Germinal center (tissue), 1 donor: ENCODE results near the gene DPH7.
"Not testable (repeated sequence)": the region's sequence is repeated elsewhere in the genome, so short reads cannot be mapped to it uniquely, and the experiment has no call there.

ENCODE experiments used
- DNase-seq: peaks from one replicate; pipeline ENCODE4 v3.0.0; 2012; ENCODE audit warnings: mixed read lengths, low spot score

The DPH7 gene

DNA sequence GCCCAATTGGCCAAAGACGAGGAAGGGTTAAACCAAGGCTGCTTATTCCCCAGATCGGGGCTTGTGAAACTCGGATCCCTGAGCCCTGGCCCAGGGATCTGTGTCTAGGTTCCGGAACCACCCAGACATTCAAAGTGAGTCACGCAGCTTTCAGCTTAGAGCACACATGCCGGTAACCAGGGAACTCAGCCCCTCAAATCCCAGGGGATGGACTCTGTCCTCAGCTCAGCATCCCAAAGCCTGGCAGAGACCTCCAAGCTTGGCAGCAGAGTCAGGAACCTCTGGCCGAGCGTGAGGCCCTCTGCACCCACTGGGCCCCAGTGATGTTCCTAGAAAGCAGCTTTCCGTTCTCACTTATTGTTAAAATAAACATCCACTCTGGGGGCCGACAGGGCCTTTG, 33.6 kb downstream of the DPH7 start:
- DNase-seq = no peak

DNA sequence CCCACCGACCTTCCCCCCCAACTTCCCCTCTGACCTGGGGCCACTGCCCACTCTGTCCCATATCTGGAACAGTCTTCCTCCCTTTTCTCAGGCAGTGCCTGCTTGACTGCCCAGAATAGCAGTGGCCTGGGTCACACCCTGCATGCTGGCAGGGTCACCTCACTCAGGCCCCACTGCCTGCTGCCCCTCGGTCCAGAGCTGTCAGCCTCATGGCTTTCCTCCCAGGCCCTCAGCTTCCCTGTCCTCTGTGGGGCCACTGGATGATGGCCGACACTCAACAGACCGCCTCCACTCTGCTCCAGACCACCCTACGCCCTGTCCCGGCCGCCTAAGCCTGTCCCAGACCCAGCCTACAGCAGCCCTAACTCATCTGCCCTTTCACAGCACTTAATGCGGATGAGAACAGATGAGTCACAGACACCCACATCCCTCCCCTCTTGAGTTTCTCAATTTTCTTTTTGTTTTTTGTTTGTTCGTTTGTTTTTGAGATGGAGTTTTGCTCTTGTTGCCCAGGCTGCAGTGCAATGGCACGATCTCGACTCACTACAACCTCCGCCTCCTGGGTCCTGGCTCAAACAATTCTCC, 34.5 kb downstream of the DPH7 start:
- DNase-seq = no peak

DNA sequence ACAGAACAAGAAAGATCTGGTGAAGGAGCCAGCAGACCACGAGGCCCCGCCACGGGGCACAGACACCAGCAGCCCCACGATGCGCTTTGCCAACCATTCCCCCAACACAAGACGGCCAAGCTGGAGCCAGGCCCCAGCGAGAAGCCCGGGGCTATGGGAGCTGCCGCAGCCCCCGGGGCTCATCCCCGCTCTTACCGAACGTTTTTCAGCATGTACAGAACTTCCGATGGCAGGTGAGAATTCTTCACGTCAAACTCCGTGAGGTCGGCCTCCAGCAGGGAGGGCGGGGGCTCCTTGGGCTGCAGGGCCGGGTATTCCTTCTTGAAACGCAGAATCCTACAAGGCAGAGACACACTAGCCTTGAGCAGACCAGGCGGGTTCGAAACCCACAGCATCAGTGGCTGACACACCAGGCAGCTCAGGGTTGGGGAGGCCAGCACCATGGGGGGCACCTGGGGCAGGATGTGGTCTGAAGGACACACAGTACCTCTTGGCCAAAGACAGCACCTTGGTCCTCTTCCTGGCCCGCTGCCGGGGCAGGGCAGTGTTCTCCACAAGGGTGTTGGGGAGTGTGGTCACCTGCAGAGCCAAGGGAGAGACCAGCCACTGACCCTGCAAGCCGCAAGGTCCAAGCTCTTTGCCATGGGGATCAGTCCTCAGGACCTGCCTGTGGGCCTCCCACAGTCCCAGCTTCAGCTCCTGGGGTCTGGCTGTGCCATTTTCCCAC, 35.3 kb downstream of the DPH7 start:
- no peak for DNase-seq

DNA sequence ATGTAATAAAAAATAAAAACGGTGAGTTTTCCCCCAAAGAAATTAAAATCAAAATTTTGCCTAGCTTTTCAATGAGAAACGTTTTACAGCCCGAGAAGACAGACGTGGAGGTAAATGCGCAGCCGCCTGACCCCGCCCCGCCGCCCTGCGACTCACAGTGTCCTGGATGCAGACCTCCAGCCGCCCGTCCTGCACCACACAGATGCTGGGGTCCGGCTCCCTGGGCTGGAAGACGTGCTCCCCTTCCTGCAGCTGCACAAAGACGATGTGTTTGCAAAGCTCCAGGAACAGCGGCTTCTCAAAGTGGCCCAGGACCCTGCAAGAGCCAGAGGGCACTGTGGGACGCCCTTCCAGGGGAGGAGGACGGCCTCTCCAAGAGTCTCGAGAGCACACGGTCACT, 36.2 kb downstream of the DPH7 start:
- no peak for DNase-seq

DNA sequence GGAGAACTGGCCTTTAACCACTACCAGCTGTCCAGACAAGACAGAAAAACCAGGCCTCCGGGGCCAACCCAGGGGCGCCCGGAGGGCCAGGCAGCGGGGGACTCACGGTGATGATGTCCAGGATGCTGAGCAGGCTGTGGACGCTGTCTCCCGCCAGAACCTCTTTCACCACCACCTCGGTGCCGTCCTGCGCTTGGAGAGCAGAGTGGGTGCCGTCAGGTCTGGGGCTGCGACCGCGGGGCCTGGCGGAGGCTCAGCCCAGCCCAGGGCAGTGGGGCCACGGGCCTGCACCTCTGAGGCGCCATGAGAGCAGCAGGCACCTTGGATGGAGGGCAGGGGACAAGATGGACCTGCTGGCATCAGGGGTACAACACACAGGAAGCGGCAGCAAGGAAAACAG, 38.2 kb downstream of the DPH7 start:
- no peak for DNase-seq

DNA sequence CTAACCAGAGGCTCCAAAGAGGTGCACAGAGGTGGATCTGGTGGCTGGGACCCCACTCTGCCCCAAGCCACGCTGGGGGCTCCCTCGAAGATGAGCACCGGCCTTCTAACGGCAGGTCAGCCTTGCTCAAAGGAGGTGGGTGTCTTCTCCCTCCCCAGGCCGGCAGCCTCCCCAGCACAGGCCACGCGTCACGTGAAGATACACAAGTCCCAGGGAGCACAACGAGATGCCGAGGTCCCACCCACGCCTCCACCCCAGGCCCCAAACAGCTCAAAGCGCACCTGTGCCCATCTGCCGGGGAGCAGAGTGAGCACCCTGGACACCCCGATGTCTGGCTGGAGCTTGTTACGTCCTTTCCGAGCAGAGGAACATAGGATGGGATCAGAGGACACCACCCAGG, 40.7 kb downstream of the DPH7 start:
- no peak for DNase-seq

DNA sequence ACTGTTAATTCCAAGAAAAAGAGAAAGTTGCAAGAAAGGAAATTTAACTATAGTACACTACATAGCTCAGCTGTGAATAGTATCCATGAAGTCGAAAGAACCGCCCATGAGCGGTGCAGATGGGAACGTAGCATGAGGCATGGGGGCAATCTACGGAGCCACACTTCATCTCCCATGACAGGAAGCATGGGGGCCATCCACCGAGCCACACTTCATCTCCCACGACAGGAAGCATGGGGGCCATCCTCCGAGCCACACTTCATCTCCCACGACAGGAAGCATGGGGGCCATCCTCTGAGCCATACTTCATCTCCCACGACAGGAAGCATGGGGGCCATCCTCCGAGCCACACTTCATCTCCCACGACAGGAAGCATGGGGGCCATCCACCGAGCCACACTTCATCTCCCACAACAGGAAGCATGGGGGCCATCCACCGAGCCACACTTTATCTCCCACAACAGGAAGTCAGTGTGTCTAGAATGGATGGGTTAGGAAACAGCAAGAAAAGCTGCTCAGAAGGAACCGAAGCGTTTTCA, 42.1 kb downstream of the DPH7 start:
- peak; percentile 39 for DNase-seq

DNA sequence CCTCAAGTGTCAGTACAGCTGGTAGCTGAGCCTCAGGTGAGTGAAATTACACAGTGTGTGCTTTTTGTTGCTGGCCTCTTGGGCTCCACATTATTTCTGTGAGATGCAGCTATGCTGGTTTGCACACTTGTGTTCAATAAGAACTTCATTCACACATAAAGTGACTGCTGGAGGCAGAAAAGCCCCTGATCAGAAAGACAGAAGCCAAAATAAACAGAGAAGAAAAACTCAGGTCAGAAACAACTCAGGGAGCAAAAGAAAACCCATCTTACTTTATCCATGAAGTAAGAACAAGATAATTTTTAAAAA, 43.7 kb downstream of the DPH7 start:
- DNase-seq = no peak

DNA sequence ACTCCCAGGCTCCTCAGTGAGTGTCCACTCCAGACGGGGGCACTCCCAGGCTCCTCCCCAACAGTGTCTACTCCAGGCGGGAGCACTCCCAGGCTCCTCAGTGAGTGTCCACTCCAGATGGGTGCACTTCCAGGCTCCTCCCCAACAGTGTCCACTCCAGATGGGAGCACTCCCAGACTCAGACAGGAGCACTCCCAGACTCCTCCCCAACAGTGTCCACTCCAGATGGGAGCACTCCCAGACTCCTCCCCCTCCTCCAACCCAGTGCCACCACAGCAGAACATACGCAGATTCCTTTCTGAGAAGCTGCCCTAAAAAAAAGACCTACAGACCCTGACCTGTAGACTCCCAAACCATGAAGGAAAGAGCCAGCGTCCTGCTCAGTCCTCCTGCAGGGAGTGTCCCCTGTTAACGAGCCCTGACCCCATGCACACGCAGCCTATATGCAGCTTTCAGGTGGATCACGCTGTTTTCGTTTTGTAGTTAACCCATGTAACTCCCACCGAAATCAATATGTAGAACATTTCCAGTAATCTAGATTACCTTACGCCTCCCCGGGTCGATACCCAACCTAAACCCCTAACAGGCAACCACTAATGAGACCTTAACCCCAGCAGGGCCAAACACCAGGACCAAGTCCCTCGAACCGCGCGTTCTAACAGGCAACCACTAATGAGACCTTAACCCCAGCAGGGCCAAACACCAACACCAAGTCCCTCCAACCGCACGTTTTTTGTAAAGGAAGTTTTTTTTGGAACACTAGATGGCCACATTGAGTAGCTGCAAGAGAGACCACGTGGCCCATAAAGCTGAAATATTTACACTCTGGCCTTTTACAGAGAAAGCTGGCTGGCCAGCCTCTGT, 44.2 kb downstream of the DPH7 start:
- peak; percentile 60 for DNase-seq

DNA sequence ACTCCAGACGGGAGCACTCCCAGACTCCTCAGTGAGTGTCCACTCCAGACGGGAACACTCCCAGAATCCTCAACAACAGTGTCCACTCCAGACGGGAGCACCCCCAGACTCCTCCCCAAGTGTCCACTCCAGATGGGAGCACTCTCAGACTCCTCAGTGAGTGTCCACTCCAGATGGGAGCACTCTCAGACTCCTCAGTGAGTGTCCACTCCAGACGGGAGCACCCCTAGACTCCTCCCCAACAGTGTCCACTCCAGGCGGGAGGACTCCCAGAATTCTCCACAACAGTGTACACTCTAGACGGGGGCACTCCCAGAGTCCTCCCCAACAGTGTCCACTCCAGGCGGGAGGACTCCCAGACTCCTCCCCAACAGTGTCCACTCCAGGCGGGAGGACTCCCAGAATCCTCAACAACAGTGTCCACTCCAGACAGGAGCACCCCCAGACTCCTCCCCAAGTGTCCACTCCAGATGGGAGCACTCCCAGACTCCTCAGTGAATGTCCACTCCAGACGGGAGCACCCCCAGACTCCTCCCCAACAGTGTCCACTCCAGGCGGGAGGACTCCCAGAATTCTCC, 45.7 kb downstream of the DPH7 start:
- DNase-seq = not testable (repeated sequence)

DNA sequence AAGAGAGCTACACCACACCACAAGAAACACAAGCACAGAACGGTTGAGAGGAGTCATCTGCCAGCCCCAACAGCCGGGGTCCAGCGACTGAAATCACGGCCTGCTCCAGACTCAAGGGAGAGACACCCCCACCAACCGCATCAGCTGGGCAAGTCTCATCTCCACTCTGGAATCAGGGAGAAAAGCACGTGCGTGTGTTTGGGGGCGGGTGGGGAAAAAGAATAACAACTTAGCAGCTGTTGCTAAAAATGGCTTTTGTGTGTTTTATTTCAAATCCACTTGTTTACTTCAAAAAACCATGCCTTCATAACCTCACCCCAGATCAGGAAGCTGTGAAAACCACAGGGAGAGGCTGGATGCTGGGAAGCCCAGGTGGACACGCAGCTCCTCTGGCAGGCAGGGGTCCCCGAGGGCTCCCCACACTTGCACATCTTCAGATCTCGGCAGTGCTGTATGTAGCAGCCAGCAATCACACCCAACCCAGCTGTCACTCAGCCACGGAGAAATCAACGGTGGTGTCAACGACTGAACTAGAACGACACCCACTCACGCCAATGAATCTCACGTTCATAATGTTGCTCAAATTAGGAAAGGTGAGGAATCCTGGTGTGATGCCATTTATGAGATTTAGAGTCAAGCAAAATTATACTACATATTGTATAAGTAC, 47.5 kb downstream of the DPH7 start:
- DNase-seq = no peak

DNA sequence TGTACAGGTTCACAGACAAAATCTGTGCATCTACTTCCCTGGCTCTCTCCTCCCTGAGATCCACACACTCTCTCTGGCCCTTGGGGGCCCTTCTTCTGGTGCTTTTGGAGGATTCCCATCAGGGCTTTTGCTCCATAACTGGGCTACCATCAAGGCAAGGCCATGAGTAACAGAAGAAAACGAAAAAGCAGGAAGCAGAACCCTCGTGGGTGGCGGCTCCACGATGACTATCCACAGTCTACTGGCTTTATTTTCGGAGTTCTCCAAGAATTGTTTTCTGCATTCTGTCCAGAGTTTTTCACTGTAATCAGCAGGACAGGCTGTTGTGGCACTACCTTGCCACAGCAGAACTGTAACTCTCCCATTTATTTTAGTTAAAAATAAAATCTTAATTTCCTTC, 48.4 kb downstream of the DPH7 start:
- no peak for DNase-seq

DNA sequence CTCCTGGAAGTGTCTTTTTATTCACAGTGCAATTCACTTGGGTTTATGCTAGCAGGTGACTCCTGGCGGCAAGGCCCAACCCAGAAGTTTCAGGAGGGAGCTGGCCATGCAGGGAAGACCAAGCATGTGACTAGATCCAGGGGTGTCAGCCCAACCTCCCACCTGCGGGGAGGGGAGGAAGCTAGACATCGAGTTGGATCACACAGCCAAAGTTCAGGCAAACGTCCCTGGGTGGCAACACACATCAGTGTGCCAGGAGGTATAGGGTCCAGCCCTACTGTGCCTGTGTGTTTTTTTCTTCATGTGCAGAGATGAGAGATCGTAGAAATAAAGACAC, 53.8 kb downstream of the DPH7 start:
- no peak for DNase-seq

DNA sequence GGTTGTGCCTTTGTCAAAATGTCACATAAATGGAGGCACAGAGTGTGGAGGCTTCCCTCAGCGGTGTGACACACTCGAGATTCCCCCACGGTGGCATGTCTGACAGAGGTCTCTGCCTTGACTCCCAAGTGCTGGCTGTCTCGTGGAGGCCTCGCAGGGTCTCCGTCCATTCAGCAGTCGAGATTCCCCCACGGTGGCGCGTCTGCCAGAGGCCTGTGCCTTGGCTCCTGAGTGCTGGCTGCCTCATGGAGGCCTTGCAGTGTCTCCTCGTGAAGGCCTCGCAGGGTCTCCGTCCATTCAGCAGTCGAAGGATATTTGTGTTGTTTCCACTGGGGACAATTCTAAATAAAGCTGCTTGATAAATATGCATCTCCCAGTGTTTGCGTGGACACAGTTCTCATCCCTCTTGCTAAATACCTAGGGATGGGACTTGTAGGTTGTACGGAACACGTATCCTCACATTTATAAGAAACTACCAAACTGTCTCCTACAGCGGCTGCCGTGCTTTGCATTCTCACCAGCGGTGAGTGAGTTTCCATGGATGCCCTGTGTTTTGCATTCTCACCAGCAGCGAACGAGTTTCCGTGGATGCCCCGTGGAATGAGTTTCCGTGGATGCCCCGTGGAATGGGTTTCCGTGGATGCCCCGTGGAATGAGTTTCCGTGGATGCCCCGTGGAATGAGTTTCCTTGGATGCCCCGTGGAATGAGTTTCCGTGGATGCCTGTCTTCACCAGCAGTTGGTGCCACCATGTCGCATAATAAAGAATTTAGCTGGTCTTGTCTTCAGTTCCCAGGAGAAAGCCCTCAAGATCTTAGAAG, 54.4 kb downstream of the DPH7 start:
- DNase-seq = no peak

DNA sequence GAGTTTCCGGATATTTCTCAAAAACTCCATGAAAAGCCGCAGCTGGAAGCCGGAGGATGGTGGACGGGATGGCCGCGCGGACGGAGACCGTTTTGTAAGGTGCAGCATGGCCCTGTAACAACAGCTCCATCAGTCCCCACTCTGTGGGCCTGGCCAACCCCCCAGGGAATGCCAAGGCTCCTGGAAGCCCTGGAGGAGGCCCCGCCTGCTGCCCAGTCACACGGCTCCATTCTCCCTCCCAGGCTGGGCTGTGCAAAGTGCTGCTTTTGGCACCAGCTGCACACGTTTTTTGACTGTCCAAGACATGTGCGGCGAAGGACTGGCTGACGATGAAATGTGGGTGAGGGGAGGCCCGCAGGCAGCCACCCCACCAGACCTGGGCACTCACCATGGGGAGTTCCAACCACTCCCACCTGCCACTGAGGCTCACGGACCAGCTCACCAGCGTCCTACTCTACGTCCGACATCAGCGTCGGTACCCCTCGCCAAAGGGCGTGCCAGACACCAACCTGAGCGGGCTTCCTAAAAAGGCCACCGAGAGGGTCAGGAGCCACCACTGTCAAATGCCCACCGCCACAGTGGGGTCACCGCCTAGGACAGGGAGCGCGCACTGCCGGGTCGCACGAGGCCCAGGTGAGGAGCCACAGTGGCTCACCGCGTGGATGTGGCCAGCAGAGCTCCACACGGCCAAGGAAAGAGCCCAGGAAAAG, 55.8 kb downstream of the DPH7 start:
- no peak for DNase-seq

DNA sequence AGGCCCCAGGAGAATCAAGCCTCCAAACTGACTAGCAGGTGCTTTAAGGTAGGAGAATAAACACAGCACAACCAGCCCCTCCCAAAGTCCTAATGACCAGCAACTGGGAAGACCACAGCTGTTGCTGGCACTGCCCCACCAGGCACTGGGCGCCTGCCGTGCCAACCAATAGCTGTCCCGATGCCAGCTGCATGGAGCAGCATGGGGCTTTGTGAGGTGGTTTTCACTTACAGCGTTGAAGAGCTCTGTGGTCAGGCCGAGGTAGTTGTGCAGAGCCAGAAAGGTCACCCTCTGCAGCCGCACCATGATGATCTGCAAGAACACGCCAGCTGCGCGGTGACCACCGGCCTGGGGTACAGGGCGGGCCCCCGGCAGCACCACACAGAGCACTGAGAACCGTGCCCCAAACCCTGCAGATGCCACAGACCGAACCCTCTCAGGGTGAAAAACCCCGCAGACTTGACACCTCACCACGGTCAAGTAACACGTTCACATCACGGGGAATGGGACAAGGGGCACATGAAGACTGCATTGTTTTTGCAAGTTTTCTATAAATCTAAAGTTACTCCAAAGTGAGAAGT, 57.2 kb downstream of the DPH7 start:
- DNase-seq = no peak

DNA sequence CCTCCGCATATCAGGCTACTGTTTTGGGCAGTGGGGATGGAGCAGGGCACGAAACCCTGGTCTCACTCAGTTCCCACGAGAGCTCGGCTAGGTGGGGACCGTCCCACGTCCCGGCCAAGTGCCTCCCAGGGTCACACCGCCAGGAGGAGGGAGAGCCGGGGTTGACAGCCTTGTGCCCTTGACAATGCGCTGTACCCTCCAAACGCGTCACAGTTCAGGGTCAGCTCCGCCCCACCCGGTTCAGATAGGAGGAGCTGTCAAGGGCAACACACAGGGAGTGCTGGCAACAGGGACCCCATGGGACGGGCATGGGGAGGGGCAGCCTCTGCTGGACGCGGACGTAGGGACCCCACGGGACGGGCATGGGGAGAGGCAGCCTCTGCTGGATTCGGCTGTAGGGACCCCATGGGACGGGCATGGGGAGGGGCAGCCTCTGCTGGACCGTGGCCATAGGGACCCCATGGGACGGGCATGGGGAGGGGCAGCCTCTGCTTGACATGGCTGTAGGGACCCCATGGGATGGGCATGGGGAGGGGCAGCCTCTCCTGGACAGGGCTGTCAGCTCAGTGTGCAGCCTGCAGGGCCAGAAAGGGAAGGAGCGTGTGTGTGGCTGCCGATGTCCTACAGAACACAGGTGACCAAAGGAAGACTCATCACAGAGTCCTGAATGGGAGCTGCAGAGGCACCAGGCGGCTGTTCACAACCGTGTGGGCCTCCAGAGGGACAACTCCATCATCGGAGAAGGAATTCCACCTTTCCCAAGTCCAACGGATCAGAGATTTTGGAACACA, 57.9 kb downstream of the DPH7 start:
- no peak for DNase-seq

DNA sequence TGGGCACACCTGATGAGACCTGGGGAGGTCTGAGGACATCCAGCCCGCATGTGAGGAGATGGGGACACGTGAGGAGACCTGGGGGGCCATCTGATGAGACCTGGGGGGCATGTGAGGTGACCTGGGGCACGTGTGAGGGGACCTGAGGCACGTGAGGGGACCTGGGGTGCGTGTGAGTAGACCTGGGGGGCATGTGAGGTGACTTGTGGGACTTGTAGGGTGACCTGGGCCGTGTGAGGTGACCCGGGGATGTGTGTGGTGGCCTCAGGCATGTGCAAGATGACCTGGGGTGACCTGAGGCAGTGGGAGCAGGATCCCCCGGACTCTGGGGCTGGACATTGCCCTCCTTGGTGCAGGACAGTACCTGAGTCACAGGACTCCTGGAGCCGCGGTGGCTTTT, 59.2 kb downstream of the DPH7 start:
- DNase-seq = no peak

DNA sequence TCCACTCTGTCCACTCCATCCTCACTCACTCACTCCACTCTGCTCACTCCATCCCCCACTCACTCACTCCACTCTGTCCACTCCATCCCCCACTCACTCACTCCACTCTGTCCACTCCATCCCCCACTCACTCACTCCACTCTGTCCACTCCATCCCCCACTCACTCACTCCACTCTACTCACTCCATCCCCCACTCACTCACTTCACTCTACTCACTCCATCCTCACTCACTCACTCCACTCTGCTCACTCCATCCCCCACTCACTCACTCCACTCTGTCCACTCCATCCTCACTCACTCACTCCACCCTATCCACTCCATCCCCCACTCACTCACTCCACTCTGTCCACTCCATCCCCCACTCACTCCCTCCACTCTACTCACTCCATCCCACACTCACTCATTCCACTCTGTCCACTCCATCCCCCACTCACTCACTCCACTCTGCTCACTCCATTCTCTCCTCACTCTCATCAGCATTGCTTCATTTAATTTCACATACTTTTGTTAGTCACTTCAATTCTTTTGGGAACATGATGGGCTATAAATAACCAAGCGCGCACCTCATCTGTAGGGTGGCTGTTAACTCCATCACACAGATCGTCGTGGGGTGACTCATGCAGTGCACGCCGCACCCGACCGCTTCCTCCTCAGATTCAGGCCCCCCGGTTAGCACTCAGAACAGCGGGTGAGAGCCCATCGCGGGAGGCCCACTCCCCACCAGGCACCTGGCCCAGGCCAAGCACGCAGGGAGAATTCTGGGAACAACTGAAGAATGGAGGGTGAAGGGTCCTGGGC, 59.9 kb downstream of the DPH7 start:
- not testable (repeated sequence) for DNase-seq
